Right ventricle myocardium inferior (tissue), 1 donor: ENCODE data around the gene FAM227B. TPM values are rescaled to one million over a fixed set of nuclear protein-coding genes. Genes with fewer than 3 reads are reported as not detected.
"Not testable (repeated sequence)": the region's sequence is repeated elsewhere in the genome, so short reads cannot be mapped to it uniquely, and the experiment has no call there.

ENCODE experiments used
- ATAC-seq: fragments of 200-7000 bp; cut with Tn5 transposase; one replicate; pipeline ENCODE4 v1.9.1; 2020; ENCODE audit warnings: mild to moderate bottlenecking, moderate library complexity
- DNase-seq: peaks from one replicate; pipeline ENCODE4 v3.0.0; 2021; ENCODE audit errors: missing footprints
- intact Hi-C: fragments of 100-400 bp; cut with DNase I; formaldehyde crosslinking; loops from one replicate; pipeline ENCODE4 v1.11.0; 2022
- total RNA-seq: library from RNA; stranded (reverse); fragmentation: NEBNext Ultra II Directional; extraction: Animal tissue kit (Norgen Biotek cat#: 25700); gene quantifications from one replicate; pipeline ENCODE4 v1.2.1, GENCODE V29; 2021
- donor health status: DM: no; HTN: yes; CAD: no; lungs with severe emphysema.

The FAM227B gene
- total RNA-seq, 1 donor from 2014 or later: 19.8 TPM

DNA sequence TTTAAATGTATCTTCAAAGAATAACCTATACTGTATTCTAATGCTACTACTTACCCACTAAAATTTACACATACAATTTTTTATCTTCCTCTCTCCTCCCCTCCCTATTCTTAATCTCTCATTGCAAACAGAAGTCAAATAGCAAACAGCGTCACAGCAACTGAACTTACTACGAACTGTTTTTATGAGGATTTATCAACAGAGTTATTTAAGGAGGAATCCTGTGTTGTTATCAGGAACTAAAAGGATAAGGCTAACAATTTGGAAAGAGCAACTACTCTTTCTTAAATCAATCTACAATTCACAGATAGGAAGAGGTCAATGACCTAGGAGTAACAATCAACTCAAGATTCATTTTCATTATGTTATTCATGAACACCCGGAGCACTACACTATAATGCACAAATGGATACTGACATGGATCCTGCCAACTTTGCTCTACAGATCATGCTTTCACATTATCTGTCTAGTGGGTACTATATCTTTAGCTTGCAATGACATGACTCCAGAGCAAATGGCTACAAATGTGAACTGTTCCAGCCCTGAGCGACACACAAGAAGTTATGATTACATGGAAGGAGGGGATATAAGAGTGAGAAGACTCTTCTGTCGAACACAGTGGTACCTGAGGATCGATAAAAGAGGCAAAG, 196.6 kb downstream of the FAM227B start:
- intact Hi-C loops: loop anchor here (5.0 to 10.0 kb wide), 3 partner anchors 269 to 581 kb away; partner anchors contain the start of gene COPS2
- ATAC-seq: peak; percentile 23

DNA sequence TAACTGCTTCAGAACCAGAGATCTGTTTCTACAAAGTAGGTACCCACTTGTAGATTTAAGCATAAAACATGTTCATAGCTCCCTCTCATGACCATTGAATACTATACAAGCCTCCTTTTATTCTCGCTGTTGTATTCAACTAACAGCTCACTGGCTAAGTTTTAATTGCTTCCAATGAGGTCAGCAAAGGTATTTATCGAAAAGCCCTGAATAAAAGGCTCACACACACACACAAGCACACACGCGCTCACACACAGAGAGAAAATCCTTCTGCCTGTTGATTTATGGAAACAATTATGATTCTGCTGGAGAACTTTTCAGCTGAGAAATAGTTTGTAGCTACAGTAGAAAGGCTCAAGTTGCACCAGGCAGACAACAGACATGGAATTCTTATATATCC, 197.6 kb downstream of the FAM227B start, which contains the start of gene FGF7:
Gene FGF7, plus strand, starts transcription at position 222 of the 400 bp plus-strand sequence. CDS start 1,056 bp downstream, outside the sequence.
- no peak for DNase-seq
- ATAC-seq: peak; percentile 83
- intact Hi-C loops: loop anchor here (5.0 to 10.0 kb wide), 3 partner anchors 268 to 582 kb away; partner anchors contain the start of gene COPS2

More for the DNA sequence above, 196.6 kb downstream of the FAM227B start:
- no peak for DNase-seq

DNA sequence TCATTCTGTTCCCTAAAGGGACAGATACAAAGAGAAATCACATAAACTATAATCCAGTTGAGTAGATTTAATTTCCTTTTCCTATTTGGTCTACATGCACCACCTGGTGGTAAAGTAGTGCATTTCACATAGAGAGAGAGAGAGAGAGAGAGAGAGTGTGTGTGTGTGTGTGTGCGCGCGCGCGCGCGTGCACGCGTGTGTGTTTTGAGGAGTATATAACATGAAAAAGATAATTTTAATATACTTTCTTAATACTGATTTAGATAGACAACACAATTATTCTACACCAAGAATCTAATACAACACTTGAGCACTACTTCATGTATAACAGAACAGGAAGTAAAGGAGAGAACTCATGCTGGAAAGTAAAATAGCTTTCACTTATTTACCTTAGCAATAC, 198.6 kb downstream of the FAM227B start:
- intact Hi-C loops: loop anchor here (1.0 to 10.0 kb wide), 4 partner anchors 187 to 583 kb away; partner anchors contain the start of gene COPS2
- ATAC-seq (peak; percentile 68), DNase-seq (peak; percentile 82)

DNA sequence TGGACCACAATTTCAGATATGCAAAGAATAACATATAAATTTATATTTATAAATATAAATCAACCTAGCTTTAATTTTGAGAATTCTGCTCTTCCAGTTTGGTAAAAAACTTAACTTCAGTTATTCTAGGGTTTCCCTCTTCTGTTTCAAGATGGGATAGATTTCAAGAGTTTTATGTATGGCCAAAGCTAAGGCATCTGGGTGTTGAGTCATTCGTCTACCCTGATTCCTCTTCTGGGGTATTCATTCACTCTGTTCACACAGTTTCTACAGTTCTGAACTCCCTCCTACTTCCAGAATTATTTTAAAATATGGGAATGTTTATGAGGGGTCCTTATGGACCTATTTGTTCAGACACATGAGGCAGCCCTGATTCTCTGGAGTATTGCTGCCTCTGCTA, 201.8 kb downstream of the FAM227B start:
- intact Hi-C loops: no loop called here
- ATAC-seq (no peak), DNase-seq (no peak)

DNA sequence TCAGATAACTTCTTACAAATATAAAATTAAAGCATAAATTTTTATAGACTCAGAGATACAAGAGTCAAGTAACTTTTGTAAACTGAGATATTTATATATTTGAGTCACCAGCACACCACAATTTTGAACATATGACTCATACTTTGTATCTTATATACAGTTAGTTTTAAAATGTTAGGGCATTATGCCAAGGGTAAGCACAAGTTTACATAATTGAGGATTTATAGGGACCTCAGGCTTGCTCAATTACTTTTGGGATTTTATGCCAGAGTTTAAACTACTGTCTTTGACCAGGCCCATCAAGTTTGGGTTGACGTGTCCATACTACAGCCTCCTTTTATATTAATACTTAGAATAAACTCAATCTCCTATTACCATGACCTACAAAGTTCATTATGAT, 205.0 kb downstream of the FAM227B start:
- intact Hi-C loops: no loop called here
- DNase-seq (no peak), ATAC-seq (no peak)

DNA sequence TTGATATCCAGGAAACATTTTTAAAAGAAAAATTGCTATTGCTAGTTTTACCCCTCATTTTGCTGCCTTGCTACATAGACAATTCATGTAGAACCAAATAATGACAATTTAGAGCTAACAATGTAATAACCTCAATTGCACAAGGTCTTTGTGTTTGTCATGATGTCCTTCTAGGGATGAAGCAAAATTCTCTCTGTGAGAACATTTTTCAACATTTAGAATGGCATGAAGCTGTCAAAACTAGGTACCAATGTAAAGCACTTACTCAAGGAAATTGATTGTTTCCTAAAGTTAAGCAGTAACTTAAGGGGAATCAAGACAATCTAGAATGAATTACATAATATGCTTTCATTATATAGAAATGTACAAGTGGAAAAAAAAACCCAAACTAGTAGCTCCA, 205.5 kb downstream of the FAM227B start:
- intact Hi-C loops: no loop called here
- no peak for ATAC-seq
- DNase-seq: no peak

DNA sequence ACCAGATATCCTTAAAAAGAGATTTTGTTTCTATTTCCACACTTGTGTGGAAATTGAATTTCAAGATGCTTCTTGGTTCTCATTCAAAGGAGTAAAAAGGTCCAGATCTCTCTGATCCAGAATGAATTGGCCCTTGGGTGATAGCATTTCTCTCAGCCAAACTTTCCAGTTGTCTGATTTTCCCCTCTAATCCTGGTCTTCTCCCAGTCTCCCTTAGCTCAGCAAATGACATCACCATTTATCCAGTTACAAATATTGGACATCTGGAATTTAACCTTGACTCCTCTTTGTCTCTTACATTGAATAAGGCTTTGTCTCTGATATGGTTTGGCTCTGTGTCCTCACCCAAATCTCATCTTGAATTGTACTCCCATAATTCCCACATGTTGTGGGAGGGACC, 207.8 kb downstream of the FAM227B start:
- DNase-seq: no peak
- intact Hi-C loops: no loop called here
- peak; percentile 52 for ATAC-seq

DNA sequence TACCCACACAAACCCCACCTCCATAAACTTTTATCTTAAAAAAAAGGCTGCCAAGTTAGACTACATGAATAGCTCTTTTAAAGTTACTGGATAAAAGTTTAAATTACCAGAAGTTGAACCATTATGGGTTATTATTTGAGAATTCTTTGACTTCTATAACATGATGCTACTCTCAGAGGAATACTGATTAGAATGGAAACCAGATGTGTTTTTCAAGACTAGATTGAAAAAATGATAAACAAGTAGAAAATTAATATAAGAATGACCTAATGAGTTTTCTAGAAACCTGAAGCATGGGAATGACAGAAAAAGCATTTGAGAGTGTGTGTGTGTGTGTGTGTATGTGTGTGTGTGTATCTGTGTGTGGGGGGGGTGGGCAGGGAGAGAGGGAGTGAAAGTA, 210.0 kb downstream of the FAM227B start:
- intact Hi-C loops: no loop called here
- DNase-seq (no peak), ATAC-seq (no peak)

DNA sequence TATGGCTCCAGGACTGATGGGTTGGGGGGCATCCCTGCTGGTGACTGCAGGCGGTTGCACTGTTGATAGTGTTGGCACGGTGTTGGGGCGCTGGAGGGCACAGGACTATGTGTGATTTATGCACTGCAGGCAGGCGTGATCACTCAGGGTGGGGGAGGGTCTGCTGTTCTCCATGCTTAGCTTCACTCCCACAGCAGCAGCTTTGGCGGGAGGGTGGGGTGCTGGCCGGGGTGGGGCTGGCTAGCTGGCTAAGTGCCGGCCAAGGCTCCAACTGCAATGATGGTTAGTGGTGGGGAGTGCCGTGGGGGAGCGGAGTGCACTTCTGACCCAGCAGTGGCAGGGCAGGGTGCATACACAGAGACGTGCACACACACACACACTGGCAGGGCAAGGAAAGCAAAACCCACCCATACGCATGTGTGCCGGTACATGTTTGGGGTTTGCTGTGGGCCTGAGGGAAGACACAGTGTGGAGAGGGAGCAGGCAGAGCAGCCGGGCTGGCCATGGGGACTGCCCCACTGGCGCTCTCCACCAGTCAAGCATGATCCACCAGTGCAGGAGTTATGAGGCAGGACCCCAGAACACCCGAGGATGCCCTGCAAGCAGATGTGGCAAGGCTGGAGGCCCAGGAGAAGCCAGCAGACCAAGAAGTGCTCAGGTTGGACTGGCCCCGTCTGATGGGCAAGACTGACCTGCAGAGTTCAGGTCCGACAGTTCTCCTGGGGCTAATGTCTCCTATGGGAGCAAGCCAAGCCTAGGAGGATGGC, 214.1 kb downstream of the FAM227B start:
- peak; percentile 67 for DNase-seq
- intact Hi-C loops: no loop called here
- ATAC-seq: no peak

DNA sequence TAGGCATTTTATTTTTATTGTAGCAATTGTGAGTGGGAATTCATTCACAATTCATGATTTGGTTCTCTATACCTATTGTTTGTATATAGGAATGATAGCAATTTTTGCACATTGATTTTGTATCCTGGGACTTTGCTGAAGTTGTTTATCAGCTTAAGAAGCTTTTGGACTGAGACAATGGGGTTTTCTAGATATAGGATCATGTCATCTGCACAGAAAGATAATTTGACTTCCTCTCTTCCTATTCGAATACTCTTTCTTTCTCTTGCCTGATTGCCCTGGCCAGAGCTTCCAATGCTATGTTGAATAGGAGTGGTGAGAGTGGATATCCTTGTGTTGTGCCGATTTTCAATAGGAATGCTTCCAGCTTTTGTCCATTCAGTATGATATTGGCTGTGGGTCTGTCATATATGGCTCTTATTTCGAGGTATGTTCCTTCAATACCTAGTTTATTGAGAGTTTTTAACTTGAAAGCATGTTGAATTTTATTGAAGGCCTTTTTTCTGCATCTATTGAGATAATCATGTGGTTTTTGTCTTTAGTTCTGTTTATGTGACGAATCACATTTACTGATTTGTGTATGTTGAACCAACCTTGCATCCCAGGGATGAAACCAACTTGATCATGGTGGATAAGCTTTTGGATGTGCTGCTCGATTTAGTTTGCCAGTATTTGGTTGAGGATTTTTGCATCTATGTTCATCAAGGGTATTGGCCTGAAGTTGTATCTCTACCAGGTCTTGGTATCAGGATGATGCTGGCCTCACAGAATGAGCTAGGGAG, 217.9 kb downstream of the FAM227B start:
- ATAC-seq, intact Hi-C loops, DNase-seq: not testable (repeated sequence)

DNA sequence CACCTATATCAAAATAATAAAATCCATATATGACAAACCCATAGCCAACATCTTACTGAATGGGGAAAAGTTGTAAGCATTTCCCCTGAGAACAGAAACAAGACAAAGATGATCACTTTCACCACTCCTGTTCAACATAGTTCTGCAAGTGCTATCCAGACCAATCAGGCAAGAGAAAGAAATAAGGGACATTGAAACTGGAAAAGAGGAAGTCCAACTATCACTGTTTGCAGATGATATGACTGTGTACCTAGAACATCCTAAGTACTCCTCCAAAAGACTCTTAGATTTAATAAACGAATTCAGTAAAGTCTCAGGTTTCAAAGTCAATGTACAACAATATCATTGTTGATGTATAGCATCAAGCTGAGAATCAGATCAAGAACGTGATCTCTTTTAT, 233.1 kb downstream of the FAM227B start:
- intact Hi-C loops: no loop called here
- DNase-seq (no peak), ATAC-seq (no peak)

DNA sequence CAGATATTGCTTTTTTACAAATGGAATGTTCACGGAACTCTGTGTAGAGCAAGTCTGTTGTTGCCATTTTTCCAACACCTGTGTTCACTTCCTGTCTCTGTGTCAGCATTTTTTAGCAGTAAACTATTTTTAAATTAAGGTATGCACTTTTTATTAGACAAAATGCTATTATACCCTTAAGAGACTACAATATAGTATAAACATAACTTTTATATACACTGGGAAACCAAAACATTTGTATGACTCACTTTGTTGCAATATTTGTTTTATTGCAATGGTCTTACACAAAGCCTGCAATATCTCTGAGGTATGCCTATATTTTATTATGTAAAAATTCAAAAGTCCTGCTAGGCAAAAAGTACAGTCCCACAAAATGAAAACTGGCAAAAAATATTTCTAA, 237.4 kb downstream of the FAM227B start:
- DNase-seq (no peak), ATAC-seq (no peak)
- intact Hi-C loops: no loop called here

DNA sequence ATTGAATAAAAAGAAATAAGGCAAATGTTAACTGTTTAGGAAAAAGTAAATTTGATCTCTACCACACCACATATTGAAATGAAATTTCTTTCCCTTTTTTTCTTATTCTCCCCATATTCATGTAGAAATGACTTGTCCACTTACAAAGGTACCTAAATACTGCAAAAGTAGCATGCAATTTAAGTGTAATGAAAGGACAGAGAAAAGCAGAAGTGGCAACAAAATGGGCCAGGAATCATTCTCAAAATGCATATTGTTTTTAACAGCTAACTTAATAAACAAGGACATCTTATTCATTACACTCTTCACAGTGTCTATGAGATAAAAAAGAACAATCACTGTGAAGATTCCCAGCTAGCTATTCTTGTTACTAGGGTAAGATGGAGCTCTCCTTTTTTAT, 238.2 kb downstream of the FAM227B start:
- intact Hi-C loops: no loop called here
- DNase-seq (no peak), ATAC-seq (no peak)

DNA sequence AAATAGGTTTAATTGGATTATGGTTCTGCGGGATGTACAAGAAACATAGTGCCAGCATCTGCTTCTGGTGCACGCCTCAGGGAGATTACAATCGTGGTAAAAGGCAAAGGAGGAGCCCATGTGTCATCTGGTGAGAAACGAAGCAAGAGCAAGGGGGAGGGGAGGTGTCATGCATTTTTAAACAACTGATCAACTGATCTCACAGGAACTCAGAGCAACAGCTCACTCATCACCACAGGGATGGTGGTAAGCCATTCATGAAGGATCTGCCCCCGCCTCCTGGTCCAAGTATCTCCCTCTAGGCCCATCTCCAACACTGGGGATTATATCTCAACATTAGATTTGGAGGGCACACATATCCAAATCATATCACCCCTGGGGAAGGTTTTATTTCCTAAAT, 239.7 kb downstream of the FAM227B start:
- ATAC-seq: no peak
- intact Hi-C loops: no loop called here
- no peak for DNase-seq

DNA sequence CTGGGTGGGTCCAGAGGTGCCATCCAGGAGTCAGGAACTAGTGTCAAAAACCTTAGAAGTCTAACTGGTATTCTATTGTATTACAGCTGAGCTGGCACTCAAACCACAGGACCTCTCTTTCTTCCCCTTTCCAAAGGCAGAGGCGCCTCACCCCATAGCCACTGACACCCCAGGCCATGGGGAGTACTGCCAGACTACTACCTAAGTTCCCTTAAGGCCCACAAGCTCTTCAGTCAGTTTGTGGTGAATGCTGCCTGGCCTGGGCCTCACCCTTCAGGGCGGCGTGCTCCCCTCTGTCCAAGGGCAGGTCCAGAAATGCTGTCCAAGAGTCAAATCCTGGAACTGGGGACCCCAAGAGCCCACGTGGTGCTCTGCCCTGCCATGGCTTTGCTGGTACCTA, 240.6 kb downstream of the FAM227B start:
- intact Hi-C loops: no loop called here
- DNase-seq: no peak
- ATAC-seq: no peak

DNA sequence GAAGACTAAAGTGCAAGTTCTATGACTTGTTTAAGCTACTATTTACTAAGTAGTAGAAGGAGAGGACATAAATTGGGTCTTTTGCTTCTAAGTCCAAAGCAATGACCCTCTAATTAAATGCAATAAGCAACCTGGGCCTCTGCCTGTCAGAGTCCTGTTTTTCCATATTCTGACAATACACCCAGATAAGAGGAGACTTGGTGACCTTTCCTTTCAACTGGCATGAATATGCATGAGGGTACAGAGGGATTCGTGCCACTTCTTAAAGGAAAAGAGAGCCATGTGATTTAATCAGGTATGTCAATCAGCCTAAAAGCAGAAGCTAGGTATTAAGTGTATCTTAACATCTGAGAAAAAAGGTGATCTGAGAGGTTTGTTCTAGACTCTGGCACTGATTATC, 248.3 kb downstream of the FAM227B start:
- ATAC-seq: no peak
- intact Hi-C loops: no loop called here

DNA sequence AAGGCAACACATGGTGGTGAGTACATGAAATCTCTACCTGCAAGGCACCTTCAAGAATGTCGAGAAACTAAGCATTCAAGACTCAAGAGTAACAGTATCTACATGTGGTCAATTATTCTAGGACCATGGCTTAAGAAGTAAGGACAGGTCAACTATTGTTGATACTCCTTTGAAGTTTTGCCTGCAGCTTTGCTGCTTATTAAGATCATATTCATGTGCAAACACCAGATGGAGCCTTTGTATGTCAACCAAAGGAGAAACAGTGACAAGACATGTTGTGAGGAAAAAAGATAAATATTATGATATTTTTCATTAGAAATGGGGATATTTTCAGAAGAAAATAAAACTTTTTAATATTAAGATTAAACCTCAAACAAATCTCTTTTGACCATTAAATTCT, 249.8 kb downstream of the FAM227B start:
- intact Hi-C loops: no loop called here
- ATAC-seq (no peak), DNase-seq (no peak)

More for the DNA sequence above, 248.3 kb downstream of the FAM227B start:
- DNase-seq: no peak

DNA sequence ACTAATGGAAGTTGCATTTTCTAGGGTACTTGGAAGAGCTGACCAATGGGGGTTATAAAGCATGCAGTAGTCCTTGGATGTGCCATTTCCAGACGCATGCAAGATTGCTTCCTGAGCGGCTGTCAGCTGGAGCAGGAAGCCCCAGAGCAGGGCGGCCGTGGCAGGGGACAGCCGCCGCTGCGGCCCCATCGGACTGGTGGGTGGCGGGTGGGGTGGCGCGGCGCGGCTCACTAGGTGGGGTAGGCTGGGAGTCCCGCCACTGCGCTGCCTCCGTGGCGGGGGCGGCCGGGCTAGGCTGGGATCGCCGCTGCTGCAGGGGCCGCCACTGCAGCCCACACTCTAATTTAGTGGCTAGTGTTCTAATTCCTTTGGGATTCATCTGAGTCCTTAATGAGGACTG, 254.1 kb downstream of the FAM227B start:
- ATAC-seq (no peak), DNase-seq (peak; percentile 15)
- intact Hi-C loops: no loop called here

DNA sequence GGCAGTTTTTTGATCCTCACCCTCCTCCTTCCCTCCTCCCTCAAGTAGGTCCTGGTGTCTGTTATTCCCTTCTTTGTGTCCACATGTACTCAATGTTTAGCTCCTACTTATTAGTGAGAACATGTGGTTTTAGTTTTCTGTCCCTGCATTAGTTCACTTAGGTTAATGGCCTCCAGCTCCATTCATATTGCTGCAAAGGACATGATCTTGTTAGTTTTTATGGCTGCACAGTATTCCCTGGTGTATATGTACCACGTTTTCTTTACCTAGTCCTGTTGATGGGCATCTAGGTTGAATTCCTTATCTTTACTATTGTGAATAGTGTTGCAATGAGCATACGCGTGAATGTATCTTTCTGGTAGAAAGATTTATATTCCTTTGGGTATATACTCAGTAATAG, 259.2 kb downstream of the FAM227B start:
- intact Hi-C loops: no loop called here
- no peak for ATAC-seq
- no peak for DNase-seq
